Daoy (cell line): ENCODE data around the gene GRB14. TPM values are rescaled to one million over a fixed set of nuclear protein-coding genes. Genes with fewer than 3 reads are reported as not detected.
"Not testable (repeated sequence)": the region's sequence is repeated elsewhere in the genome, so short reads cannot be mapped to it uniquely, and the experiment has no call there.

Source experiments
- DNase-seq: peaks from one replicate; pipeline ENCODE4 v3.0.0-alpha.2; 2015; ENCODE audit warnings: low read depth
- total RNA-seq: library from RNA; depleted of rRNA; stranded (reverse); fragments of >200 nt; shearing (Covaris generic); gene quantifications from 2 replicates; pipeline ENCODE4 v1.2.3, GENCODE V29; 2014

Gene GRB14
- total RNA-seq, 1 experiment from 2014 or later, result 2.9 TPM

GRCh38 chr2:164558450-164558849 is 62.8 kb downstream of the GRB14 start:
- no peak for DNase-seq

GRCh38 chr2:164554487-164554886 is 66.8 kb downstream of the GRB14 start:
- DNase-seq, result no peak

GRCh38 chr2:164551519-164551918 is 69.8 kb downstream of the GRB14 start:
- no peak for DNase-seq

- not testable (repeated sequence) for DNase-seq
These were observed 71.6 kb downstream of the GRB14 start for GRCh38 chr2:164549705-164550104.

GRCh38 chr2:164545484-164545883 is 75.8 kb downstream of the GRB14 start:
- no peak for DNase-seq

GRCh38 chr2:164542581-164543021 is 78.7 kb downstream of the GRB14 start:
- DNase-seq, result peak; percentile 11

- peak; percentile 19 for DNase-seq
These were observed 82.9 kb downstream of the GRB14 start for GRCh38 chr2:164538240-164538866.

- DNase-seq, result no peak
These were observed 85.8 kb downstream of the GRB14 start for GRCh38 chr2:164535280-164536025.

- DNase-seq, result no peak
These were observed 90.8 kb downstream of the GRB14 start for GRCh38 chr2:164530464-164530863.

GRCh38 chr2:164523726-164524125 is 97.6 kb downstream of the GRB14 start:
- no peak for DNase-seq

- DNase-seq, result peak; percentile 22
These were observed 98.3 kb downstream of the GRB14 start for GRCh38 chr2:164523009-164523408.

- peak; percentile 18 for DNase-seq
These were observed 98.7 kb downstream of the GRB14 start for GRCh38 chr2:164522561-164522981.

- no peak for DNase-seq
These were observed 105.5 kb downstream of the GRB14 start for GRCh38 chr2:164515734-164516133.

GRCh38 chr2:164515030-164515429 is 106.3 kb downstream of the GRB14 start:
- DNase-seq, result no peak

- DNase-seq, result peak; percentile 39
These were observed 106.8 kb downstream of the GRB14 start for GRCh38 chr2:164514491-164514890.

GRCh38 chr2:164512871-164513270 is 108.4 kb downstream of the GRB14 start:
- DNase-seq, result no peak

- DNase-seq, result no peak
These were observed 109.5 kb downstream of the GRB14 start for GRCh38 chr2:164511738-164512137.

GRCh38 chr2:164510895-164511294 is 110.4 kb downstream of the GRB14 start:
- DNase-seq, result no peak

- DNase-seq, result no peak
These were observed 112.0 kb downstream of the GRB14 start for GRCh38 chr2:164509137-164509877.

- peak; percentile 27 for DNase-seq
These were observed 117.0 kb downstream of the GRB14 start for GRCh38 chr2:164504253-164504652.

GRCh38 chr2:164498836-164499235 is 122.4 kb downstream of the GRB14 start:
- DNase-seq, result no peak

GRCh38 chr2:164496881-164497280 is 124.4 kb downstream of the GRB14 start:
- DNase-seq, result no peak

GRCh38 chr2:164496421-164496820 is 124.9 kb downstream of the GRB14 start:
- DNase-seq, result no peak
